Measurements from ENCODE around the gene UBE4B. TPM values are rescaled to one million over a fixed set of nuclear protein-coding genes. Genes with fewer than 3 reads are reported as not detected.

UBE4B gene
- total RNA-seq, 1 experiment from 2014 or later = 80.8 TPM

- H3K27me3 Mint-ChIP-seq (ENCODE audit: low read depth) = no peaks in the 10 kb centered on the region; the same call in 1 of the 2 replicates
- H3K4me1 Mint-ChIP-seq = no peaks in the 10 kb centered on the region
- no peak overlapping the region for H3K4me3 Mint-ChIP-seq
- DNase-seq (ENCODE audit: low spot score) (no peak), ATAC-seq (no peak)
- CTCF ChIA-PET = interaction anchor here (5.5 kb wide), 1 partner anchor 18 kb away, joined by 27 read pairs; the partner anchor contains the start of gene KIF1B
- POLR2A ChIA-PET = no interaction called here
- peak overlapping the region; percentile 9; the same call in 1 of the 2 replicates for H3K27ac Mint-ChIP-seq
- H3K36me3 Mint-ChIP-seq = peaks cover 18% of the 10 kb centered on the region
- peaks cover 13% of the 10 kb centered on the region for H3K9me3 Mint-ChIP-seq
- no peak for TF ChIP-seq NFYB (CRISPR knock-in tag; conservative IDR thresholded peaks at IDR 0.05; ENCODE audit: low read depth)
- TF ChIP-seq PRDM15 (CRISPR knock-in tag; IDR thresholded peaks at IDR 0.05) = no peak
- TF ChIP-seq ZNF121 (CRISPR knock-in tag; IDR thresholded peaks at IDR 0.05) = no peak
- TF ChIP-seq ATF3 (CRISPR knock-in tag; conservative IDR thresholded peaks at IDR 0.05) = no peak
- no peak for TF ChIP-seq ETV6 (CRISPR knock-in tag; IDR thresholded peaks at IDR 0.05)
- no peak for TF ChIP-seq GABPB1 (CRISPR knock-in tag; IDR thresholded peaks at IDR 0.05)
- TF ChIP-seq TCF7 (CRISPR knock-in tag; IDR thresholded peaks at IDR 0.05; ENCODE audit: low read depth) = no peak
- no peak for TF ChIP-seq MAX (CRISPR knock-in tag; IDR thresholded peaks at IDR 0.05)
- TF ChIP-seq ZNF281 (CRISPR knock-in tag; IDR thresholded peaks at IDR 0.05) = no peak
Measured at GRCh38 chr1:10228528-10228927, 195.8 kb downstream of the UBE4B start.

GRCh38 chr1:10229903-10230302 lies 197.1 kb downstream of the UBE4B start:
- Mint-ChIP-seq H3K4me3 (no peak overlapping the region), H3K27me3 (ENCODE audit: low read depth) (no peaks in the 10 kb centered on the region; the same call in 1 of the 2 replicates), H3K36me3 (peaks cover 9% of the 10 kb centered on the region), H3K9me3 (peaks cover 8% of the 10 kb centered on the region), H3K4me1 (no peaks in the 10 kb centered on the region), H3K27ac (peak overlapping the region; percentile 28; the same call in 1 of the 2 replicates)
- POLR2A ChIA-PET = no interaction called here
- CTCF ChIA-PET = interaction anchor here (0.7 kb wide), 1 partner anchor 510 kb away, joined by 3 read pairs; no protein-coding TSS in a partner anchor
- ATAC-seq (no peak), DNase-seq (ENCODE audit: low spot score) (no peak)
- TF ChIP-seq GTF2I (CRISPR knock-in tag; conservative IDR thresholded peaks at IDR 0.05) (no peak), EMX1 (CRISPR knock-in tag; IDR thresholded peaks at IDR 0.05) (no peak), AR (CRISPR knock-in tag; IDR thresholded peaks at IDR 0.05) (no peak), MLX (CRISPR knock-in tag; IDR thresholded peaks at IDR 0.05) (no peak), ZNF532 (CRISPR knock-in tag; IDR thresholded peaks at IDR 0.05; ENCODE audit: borderline replicate concordance) (no peak), TEAD4 (CRISPR knock-in tag; IDR thresholded peaks at IDR 0.05) (no peak), FOXK1 (CRISPR knock-in tag; IDR thresholded peaks at IDR 0.05) (no peak), CREB1 (CRISPR knock-in tag; IDR thresholded peaks at IDR 0.05) (no peak)

Data from WTC11 (cell line).